ENCODE results near the gene STK11IP. TPM values are rescaled to one million over a fixed set of nuclear protein-coding genes. Genes with fewer than 3 reads are reported as not detected.

The STK11IP gene
- total RNA-seq, 1 donor from 2014 or later = 34.5 TPM

DNA sequence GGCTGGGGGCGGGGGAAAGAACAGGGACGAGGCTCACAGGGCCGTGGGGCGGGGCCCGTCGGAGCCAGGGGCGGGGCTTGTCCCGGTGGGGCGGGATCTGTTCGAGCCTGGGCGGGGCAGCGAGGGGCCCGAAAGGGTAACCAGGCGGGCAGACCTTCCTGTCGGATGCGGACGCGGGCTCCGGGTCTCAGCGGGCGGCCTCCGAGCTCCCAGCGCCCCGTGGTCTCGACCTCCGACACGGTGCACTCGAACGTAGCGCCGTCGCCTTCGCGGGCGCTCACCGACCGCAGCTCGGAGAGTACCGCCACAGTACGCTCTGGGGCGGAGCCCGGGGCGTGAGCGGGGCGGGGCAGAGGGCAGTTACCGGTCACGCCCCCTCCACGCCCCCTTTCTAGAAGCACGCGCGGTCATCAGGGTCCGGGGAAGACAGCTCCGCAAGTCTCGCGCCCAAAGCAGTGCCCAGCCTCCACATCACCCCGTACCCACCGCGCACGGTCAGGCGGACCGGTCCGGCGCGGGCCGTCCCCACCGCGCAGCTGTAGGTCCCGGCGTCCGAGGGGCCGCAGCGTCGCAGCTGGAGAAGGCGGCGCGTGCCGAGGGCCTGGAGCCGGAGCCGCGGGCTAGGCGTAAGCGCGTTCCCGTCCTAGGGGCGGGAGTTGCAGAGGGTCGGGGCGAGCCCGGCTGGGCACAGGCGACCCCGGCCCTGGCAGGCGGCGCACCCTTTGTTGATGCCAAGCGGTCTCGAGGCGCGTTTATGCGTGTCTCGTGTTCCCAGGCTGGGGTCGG lies 45.1 kb upstream of the STK11IP start:
- Mint-ChIP-seq H3K27ac (ENCODE audit: unreplicated experiment) (no peak overlapping the region), H3K4me3 (ENCODE audit: unreplicated experiment) (peak overlapping the region; percentile 82), H3K9me3 (ENCODE audit: unreplicated experiment) (peaks cover 12% of the 10 kb centered on the region), H3K4me1 (ENCODE audit: low read depth, unreplicated experiment) (peaks cover 3% of the 10 kb centered on the region), H3K36me3 (ENCODE audit: unreplicated experiment) (peaks cover 7% of the 10 kb centered on the region), H3K27me3 (ENCODE audit: unreplicated experiment) (peaks cover 19% of the 10 kb centered on the region)
- TF ChIP-seq, protein P1, sequence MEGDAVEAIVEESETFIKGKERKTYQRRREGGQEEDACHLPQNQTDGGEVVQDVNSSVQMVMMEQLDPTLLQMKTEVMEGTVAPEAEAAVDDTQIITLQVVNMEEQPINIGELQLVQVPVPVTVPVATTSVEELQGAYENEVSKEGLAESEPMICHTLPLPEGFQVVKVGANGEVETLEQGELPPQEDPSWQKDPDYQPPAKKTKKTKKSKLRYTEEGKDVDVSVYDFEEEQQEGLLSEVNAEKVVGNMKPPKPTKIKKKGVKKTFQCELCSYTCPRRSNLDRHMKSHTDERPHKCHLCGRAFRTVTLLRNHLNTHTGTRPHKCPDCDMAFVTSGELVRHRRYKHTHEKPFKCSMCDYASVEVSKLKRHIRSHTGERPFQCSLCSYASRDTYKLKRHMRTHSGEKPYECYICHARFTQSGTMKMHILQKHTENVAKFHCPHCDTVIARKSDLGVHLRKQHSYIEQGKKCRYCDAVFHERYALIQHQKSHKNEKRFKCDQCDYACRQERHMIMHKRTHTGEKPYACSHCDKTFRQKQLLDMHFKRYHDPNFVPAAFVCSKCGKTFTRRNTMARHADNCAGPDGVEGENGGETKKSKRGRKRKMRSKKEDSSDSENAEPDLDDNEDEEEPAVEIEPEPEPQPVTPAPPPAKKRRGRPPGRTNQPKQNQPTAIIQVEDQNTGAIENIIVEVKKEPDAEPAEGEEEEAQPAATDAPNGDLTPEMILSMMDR (IDR thresholded peaks at IDR 0.05; ENCODE audit: partially characterized antibody, unreplicated experiment) = no peak
- DNase-seq = peak; percentile 95

DNA sequence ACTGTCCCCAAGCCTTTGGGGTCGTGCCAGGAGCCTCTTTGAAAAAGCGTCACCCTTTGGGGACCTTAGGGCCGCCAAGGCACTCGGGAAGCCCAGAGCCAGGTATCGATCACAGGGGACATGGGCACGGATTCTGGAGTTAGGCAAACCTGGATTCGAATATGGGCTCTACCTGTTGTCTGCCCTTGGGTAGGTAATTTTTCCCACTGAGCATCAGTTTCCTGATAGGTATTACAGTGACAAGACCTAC lies 44.6 kb upstream of the STK11IP start:
- Mint-ChIP-seq H3K27me3 (ENCODE audit: unreplicated experiment) (peaks cover 19% of the 10 kb centered on the region), H3K9me3 (ENCODE audit: unreplicated experiment) (peaks cover 12% of the 10 kb centered on the region), H3K4me1 (ENCODE audit: low read depth, unreplicated experiment) (peaks cover 3% of the 10 kb centered on the region), H3K36me3 (ENCODE audit: unreplicated experiment) (peaks cover 6% of the 10 kb centered on the region), H3K4me3 (ENCODE audit: unreplicated experiment) (peak overlapping the region; percentile 68), H3K27ac (ENCODE audit: unreplicated experiment) (no peak overlapping the region)
- no peak for DNase-seq
- TF ChIP-seq, protein P1 (IDR thresholded peaks at IDR 0.05; ENCODE audit: partially characterized antibody, unreplicated experiment) = no peak

DNA sequence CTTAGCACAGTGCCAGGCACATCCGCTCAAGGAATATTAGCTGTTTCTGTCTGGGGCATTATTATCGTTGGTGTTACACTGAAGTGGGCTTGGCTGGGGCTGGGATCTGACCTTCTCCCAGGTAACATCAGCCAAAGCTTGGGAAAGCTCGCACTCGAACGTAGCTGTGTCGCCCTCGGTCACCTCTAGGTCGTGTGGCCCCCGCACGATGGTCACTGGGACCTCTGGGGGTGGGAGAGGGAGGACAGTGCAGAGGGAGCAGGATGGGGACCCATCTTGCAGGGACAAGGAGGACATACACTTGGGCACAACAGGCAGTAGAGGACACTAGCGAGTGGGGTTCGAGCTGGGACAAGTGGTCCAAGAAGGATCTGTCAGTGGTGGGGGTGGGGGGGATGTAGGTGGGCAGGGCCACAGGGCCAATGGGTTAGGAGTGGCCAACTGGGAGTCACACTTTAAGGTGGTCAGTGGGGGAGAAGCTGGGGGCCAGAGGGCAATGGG lies 44.1 kb upstream of the STK11IP start:
- peaks cover 16% of the 10 kb centered on the region for H3K27me3 Mint-ChIP-seq (ENCODE audit: unreplicated experiment)
- peak overlapping the region; percentile 68 for H3K4me3 Mint-ChIP-seq (ENCODE audit: unreplicated experiment)
- H3K36me3 Mint-ChIP-seq (ENCODE audit: unreplicated experiment) = peaks cover 2% of the 10 kb centered on the region
- peak overlapping the region; percentile 48 for H3K27ac Mint-ChIP-seq (ENCODE audit: unreplicated experiment)
- TF ChIP-seq, protein P1 (IDR thresholded peaks at IDR 0.05; ENCODE audit: partially characterized antibody, unreplicated experiment) = no peak
- peaks cover 10% of the 10 kb centered on the region for H3K9me3 Mint-ChIP-seq (ENCODE audit: unreplicated experiment)
- DNase-seq = no peak
- peaks cover 3% of the 10 kb centered on the region for H3K4me1 Mint-ChIP-seq (ENCODE audit: low read depth, unreplicated experiment)

DNA sequence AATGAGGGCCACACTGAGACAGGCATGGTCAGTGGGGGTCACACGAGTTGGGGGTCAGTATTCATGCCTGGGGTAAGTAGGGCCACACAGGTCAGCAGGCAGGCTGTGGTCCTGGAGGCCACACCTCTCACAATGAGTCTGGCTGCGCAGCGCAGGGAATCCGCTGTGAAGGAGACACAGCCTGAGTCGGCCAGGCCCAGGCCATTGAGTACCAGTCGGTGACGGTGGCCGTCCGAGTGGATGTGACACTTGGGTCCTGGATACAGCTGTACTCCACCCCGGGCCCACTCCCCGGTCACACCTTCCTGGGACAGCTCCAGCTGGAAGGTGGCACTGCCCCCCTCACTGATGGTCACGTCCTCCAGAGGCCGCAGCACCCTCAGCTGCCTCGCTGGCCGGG lies 43.3 kb upstream of the STK11IP start:
- TF ChIP-seq, protein P1 (IDR thresholded peaks at IDR 0.05; ENCODE audit: partially characterized antibody, unreplicated experiment) = no peak
- no peak overlapping the region for H3K27ac Mint-ChIP-seq (ENCODE audit: unreplicated experiment)
- peaks cover under 1% of the 10 kb centered on the region for H3K36me3 Mint-ChIP-seq (ENCODE audit: unreplicated experiment)
- H3K27me3 Mint-ChIP-seq (ENCODE audit: unreplicated experiment) = peaks cover 16% of the 10 kb centered on the region
- no peak for DNase-seq
- peaks cover 7% of the 10 kb centered on the region for H3K9me3 Mint-ChIP-seq (ENCODE audit: unreplicated experiment)
- no peak overlapping the region for H3K4me3 Mint-ChIP-seq (ENCODE audit: unreplicated experiment)
- peaks cover 3% of the 10 kb centered on the region for H3K4me1 Mint-ChIP-seq (ENCODE audit: low read depth, unreplicated experiment)

DNA sequence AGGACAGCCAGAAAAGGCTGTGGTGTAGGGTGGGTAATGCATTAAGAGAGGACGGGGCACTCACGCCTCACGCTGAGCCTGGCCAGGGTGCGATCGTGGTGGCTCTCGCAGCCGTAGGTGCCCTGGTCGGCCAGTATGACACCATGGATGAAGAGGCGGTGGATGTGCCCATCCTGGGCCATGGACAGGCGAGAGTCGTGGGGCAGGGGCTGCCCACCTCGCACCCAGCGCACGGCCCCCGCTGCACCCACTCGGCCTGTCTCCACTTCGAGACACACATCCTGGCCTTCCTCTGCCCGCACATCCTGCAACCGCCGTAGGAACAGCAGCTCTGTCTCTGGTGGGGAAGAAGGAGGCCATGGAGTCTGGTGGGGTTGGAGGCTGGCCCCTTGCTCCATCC lies 41.7 kb upstream of the STK11IP start:
- Mint-ChIP-seq H3K27me3 (ENCODE audit: unreplicated experiment) (peaks cover 17% of the 10 kb centered on the region), H3K4me3 (ENCODE audit: unreplicated experiment) (no peak overlapping the region), H3K36me3 (ENCODE audit: unreplicated experiment) (peaks cover 5% of the 10 kb centered on the region), H3K27ac (ENCODE audit: unreplicated experiment) (no peak overlapping the region), H3K4me1 (ENCODE audit: low read depth, unreplicated experiment) (peaks cover 5% of the 10 kb centered on the region), H3K9me3 (ENCODE audit: unreplicated experiment) (peaks cover 7% of the 10 kb centered on the region)
- DNase-seq = no peak
- TF ChIP-seq, protein P1 (IDR thresholded peaks at IDR 0.05; ENCODE audit: partially characterized antibody, unreplicated experiment) = no peak

Data from glutamatergic neuron (in vitro differentiated cells).